K562 treated with DMSO at 1 percent for 24 hours (cell line): ENCODE results near the gene GNPAT. TPM values are rescaled to one million over a fixed set of nuclear protein-coding genes. Genes with fewer than 3 reads are reported as not detected.

ENCODE experiments used
- total RNA-seq: library from RNA; unstranded; fragments of 300-600 nt; gene quantifications from 2 replicates; pipeline ENCODE4 v1.2.3, GENCODE V29; 2022; ENCODE audit warnings: low read depth; ENCODE audit not compliant: insufficient read depth

Gene GNPAT
- total RNA-seq: 40.3 and 49.4 TPM in 2 replicates

DNA sequence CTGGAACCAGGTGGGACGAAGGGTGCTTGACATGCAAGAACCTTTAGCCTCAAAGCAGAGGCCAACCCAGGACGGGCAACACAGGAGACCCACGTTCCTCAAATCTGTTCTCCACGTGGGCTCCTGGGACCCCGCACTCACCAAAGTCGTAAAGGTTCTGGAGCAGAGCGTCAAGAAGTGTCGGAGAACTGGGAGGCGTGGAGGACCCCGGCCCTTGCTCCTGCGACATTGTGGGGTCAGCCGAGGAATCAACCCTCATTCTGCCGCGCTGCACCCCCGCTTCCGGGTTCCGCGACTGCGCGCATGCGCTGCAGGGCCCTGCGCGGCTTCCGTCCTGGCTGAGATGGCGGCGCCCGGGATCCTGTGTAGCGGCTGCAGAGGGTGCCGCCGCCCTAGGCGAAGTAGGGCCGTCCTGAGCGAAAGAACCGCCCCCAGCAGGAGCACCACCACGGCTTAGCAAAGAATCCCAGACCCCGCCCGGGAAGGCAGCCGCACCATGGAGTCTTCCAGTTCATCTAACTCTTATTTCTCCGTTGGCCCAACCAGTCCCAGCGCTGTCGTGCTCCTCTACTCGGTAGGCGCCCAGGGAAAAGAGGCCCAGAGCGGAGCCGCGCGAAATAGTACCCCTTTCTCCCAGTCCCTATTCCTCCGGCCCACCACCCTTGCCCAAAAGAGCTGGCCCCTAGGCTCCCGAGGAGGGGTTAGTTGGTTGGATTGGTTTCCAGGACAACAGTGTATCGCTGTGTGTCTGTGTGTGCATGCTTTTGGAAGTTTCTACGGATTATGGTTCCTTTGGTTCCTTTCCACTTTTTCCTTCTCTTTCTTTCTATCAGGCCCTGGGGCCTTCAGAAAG, at the start of gene GNPAT:
TSS of gene GNPAT (plus strand) at position 330 of the 853 bp plus-strand sequence. CDS start at position 497, 167 bp downstream.

Other genes starting within 250 kb of the GNPAT start
- 75.4 and 98.3 TPM in 2 replicates for gene FAM89A, start 201.0 kb upstream of the GNPAT start, total RNA-seq
- gene TRIM67, start 79.2 kb upstream of the GNPAT start, total RNA-seq: 0.41 and 0.49 TPM in 2 replicates
- gene EXOC8, start 96.6 kb downstream of the GNPAT start, total RNA-seq: 9.9 and 10.1 TPM in 2 replicates
- 12.2 and 12.7 TPM in 2 replicates for gene SPRTN, start 97.1 kb downstream of the GNPAT start, total RNA-seq
- gene EGLN1, start 181.1 kb downstream of the GNPAT start, total RNA-seq: 22.0 and 25.3 TPM in 2 replicates